ENCODE results near the gene XBP1.

DNA sequence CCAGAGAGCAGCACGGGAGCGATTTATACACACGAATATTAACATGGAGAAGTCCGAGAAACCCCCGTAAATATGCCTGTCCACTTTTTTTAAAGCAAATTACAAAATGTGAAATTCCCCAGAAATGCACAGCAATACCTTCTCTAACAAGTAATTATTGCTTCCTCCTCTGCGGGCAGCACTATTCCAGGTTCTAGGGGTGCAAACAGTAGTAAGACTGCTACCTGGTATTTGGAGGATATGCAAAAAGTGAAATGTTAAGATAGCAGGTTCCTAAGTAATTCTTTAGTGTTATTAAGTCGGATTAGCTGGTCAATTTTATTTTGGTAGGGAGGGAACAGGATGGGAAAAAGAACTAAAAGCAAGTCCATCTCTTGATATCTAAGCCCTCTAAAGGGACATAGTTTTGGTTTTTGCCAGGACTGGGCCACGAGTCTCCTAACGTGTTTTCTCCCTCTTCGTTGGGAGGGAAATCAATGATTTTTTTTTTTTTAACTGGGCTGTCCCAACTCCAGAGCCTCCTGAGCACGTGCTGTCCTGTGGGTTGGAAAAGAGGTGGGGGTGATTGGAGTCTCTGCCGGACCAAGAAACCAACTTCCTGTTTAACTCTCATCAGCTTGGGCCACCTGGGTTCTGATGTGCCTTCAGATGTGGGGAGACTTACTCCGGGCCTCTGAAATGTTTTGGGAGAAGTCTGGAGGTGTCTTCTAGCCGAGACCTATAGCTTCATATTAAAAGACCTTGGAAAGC lies 1.7 kb upstream of the XBP1 start:
- TF ChIP-seq, protein P1, sequence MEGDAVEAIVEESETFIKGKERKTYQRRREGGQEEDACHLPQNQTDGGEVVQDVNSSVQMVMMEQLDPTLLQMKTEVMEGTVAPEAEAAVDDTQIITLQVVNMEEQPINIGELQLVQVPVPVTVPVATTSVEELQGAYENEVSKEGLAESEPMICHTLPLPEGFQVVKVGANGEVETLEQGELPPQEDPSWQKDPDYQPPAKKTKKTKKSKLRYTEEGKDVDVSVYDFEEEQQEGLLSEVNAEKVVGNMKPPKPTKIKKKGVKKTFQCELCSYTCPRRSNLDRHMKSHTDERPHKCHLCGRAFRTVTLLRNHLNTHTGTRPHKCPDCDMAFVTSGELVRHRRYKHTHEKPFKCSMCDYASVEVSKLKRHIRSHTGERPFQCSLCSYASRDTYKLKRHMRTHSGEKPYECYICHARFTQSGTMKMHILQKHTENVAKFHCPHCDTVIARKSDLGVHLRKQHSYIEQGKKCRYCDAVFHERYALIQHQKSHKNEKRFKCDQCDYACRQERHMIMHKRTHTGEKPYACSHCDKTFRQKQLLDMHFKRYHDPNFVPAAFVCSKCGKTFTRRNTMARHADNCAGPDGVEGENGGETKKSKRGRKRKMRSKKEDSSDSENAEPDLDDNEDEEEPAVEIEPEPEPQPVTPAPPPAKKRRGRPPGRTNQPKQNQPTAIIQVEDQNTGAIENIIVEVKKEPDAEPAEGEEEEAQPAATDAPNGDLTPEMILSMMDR (IDR thresholded peaks at IDR 0.05) = no peak
- TF ChIP-seq POLR2AphosphoS5 (IDR thresholded peaks at IDR 0.05; ENCODE audit: low read depth, low read length) (no peak), SMC3 (IDR thresholded peaks at IDR 0.05; ENCODE audit: low read depth, low read length) (no peak), GATA2 (CRISPR knock-in tag; IDR thresholded peaks at IDR 0.05) (no peak), NRF1 (IDR thresholded peaks at IDR 0.05; ENCODE audit: low read depth, low read length) (no peak), JUND (IDR thresholded peaks at IDR 0.05) (no peak), YY1 (IDR thresholded peaks at IDR 0.05; ENCODE audit: low read depth) (no peak), TAF1 (IDR thresholded peaks at IDR 0.05; ENCODE audit: borderline replicate concordance, low read depth, low read length) (no peak), NFIC (IDR thresholded peaks at IDR 0.05; ENCODE audit: borderline replicate concordance) (no peak)
- TF ChIP-seq, protein P2, sequence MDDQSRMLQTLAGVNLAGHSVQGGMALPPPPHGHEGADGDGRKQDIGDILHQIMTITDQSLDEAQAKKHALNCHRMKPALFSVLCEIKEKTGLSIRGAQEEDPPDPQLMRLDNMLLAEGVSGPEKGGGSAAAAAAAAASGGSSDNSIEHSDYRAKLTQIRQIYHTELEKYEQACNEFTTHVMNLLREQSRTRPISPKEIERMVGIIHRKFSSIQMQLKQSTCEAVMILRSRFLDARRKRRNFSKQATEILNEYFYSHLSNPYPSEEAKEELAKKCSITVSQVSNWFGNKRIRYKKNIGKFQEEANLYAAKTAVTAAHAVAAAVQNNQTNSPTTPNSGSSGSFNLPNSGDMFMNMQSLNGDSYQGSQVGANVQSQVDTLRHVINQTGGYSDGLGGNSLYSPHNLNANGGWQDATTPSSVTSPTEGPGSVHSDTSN (IDR thresholded peaks at IDR 0.05) = no peak
